ENCODE results near the gene RNASE2. TPM values are rescaled to one million over a fixed set of nuclear protein-coding genes. Genes with fewer than 3 reads are reported as not detected.

The RNASE2 gene
- total and polyA plus RNA-seq, 4 donors: 0.59 to 27.0 (median 4.3) TPM

GRCh38 chr14:20997115-20997514 is 41.8 kb downstream of the RNASE2 start:
- no peak for DNase-seq (ENCODE audit: low spot score)
- WGBS: 57% methylated on average over 4 of the region's 4 CpGs
- Histone ChIP-seq H3K27me3 (ENCODE audit: control insufficient read depth in 4 of 4, insufficient read depth in 4 of 4, low read length in 3 of 4) (no peaks in the 10 kb centered on the region), H3K9ac (ENCODE audit: low read depth in 1 of 2, low read length in 2 of 2) (no peak overlapping the region), H3K9me3 (ENCODE audit: control insufficient read depth in 4 of 4, low read length in 3 of 4) (no peaks in the 10 kb centered on the region), H3K4me1 (ENCODE audit: control insufficient read depth in 4 of 4, insufficient read depth in 4 of 4, low read length in 3 of 4) (no peaks in the 10 kb centered on the region), H3K36me3 (ENCODE audit: control insufficient read depth in 4 of 4, insufficient read depth in 3 of 4, low read depth in 1 of 4, low read length in 3 of 4) (peaks cover 14 to 53% (median 46%) of the 10 kb centered on the region in 4 donors), H3K27ac (ENCODE audit: low read depth in 1 of 2, low read length in 2 of 2) (no peak overlapping the region), H3K4me3 (ENCODE audit: low read depth in 1 of 3, low read length in 3 of 3) (no peak overlapping the region)
- TF ChIP-seq EGR1 (IDR thresholded peaks at IDR 0.05; ENCODE audit: low read depth in 2 of 2): no peak
- no peak for TF ChIP-seq RAD21 (IDR thresholded peaks at IDR 0.05)
- no peak for TF ChIP-seq GABPA (IDR thresholded peaks at IDR 0.05 in 1 of 2, conservative IDR thresholded peaks at IDR 0.05 in 1 of 2)
- TF ChIP-seq TAF1 (conservative IDR thresholded peaks at IDR 0.05): no peak
- TF ChIP-seq, protein P1, sequence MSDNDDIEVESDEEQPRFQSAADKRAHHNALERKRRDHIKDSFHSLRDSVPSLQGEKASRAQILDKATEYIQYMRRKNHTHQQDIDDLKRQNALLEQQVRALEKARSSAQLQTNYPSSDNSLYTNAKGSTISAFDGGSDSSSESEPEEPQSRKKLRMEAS (IDR thresholded peaks at IDR 0.05): no peak
- no peak for TF ChIP-seq SP1 (IDR thresholded peaks at IDR 0.05)
- no peak for TF ChIP-seq FOXA1 (IDR thresholded peaks at IDR 0.05)
- TF ChIP-seq JUND (IDR thresholded peaks at IDR 0.05): no peak

DNA sequence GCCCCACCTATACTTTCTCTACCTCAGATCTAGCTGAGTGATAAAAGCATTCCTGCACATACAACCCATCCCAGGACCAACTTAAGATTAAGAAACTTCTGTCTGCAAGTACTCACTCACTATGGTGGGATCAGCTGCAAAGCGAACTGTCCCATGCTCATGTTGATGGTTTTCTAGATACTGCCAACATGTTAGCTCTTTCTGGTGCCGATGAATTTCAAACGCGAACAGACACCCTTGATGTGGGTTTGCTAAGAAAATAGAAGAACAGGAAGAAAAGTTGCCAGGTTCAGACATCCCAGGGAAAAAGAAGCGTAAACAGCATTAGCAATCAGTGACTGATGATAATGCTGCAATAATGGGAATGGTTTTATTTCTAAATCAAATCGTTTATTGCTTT is 42.3 kb downstream of the RNASE2 start:
- TF ChIP-seq EGR1 (IDR thresholded peaks at IDR 0.05; ENCODE audit: low read depth in 2 of 2) (no peak), TAF1 (conservative IDR thresholded peaks at IDR 0.05) (no peak)
- peaks cover 14 to 49% (median 42%) of the 10 kb centered on the region in 4 donors for H3K36me3 ChIP-seq (ENCODE audit: control insufficient read depth in 4 of 4, insufficient read depth in 3 of 4, low read depth in 1 of 4, low read length in 3 of 4)
- no peak overlapping the region for H3K4me3 ChIP-seq (ENCODE audit: low read depth in 1 of 3, low read length in 3 of 3)
- H3K4me1 ChIP-seq (ENCODE audit: control insufficient read depth in 4 of 4, insufficient read depth in 4 of 4, low read length in 3 of 4): no peaks in the 10 kb centered on the region
- no peaks in the 10 kb centered on the region for H3K9me3 ChIP-seq (ENCODE audit: control insufficient read depth in 4 of 4, low read length in 3 of 4)
- no peaks in the 10 kb centered on the region for H3K27me3 ChIP-seq (ENCODE audit: control insufficient read depth in 4 of 4, insufficient read depth in 4 of 4, low read length in 3 of 4)
- no peak overlapping the region for H3K27ac ChIP-seq (ENCODE audit: low read depth in 1 of 2, low read length in 2 of 2)
- no peak overlapping the region for H3K9ac ChIP-seq (ENCODE audit: low read depth in 1 of 2, low read length in 2 of 2)
- no peak for DNase-seq (ENCODE audit: low spot score)
- WGBS: 75% methylated on average over 6 of the region's 6 CpGs

DNA sequence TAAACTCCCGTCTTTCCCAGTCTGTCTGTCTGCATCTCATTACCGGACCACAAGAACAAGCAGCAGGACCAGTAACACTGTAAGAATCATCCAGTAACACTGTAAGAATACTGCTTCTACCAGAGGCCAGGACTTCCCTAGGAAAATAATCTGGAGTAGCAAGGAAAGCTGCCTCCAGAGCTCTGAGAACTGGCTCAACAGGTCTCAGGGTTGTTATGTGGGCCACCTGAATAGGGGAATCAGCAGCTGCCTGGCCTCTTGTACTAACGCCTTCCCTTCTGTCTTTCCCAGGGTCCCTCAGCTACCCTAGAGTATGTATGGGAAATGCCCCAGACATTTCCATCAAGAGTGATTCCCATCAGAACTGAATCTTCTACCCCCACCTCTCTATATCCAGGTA is 42.9 kb downstream of the RNASE2 start:
- Histone ChIP-seq H3K9me3 (ENCODE audit: control insufficient read depth in 4 of 4, low read length in 3 of 4) (no peaks in the 10 kb centered on the region), H3K27ac (ENCODE audit: low read depth in 1 of 2, low read length in 2 of 2) (no peak overlapping the region), H3K27me3 (ENCODE audit: control insufficient read depth in 4 of 4, insufficient read depth in 4 of 4, low read length in 3 of 4) (no peaks in the 10 kb centered on the region), H3K9ac (ENCODE audit: low read depth in 1 of 2, low read length in 2 of 2) (no peak overlapping the region), H3K36me3 (ENCODE audit: control insufficient read depth in 4 of 4, insufficient read depth in 3 of 4, low read depth in 1 of 4, low read length in 3 of 4) (peaks cover 14 to 43% (median 36%) of the 10 kb centered on the region in 4 donors), H3K4me3 (ENCODE audit: low read depth in 1 of 3, low read length in 3 of 3) (no peak overlapping the region), H3K4me1 (ENCODE audit: control insufficient read depth in 4 of 4, insufficient read depth in 4 of 4, low read length in 3 of 4) (no peaks in the 10 kb centered on the region)
- no peak for DNase-seq (ENCODE audit: low spot score)
- TF ChIP-seq, protein P1 (IDR thresholded peaks at IDR 0.05): no peak
- TF ChIP-seq TAF1 (conservative IDR thresholded peaks at IDR 0.05) (no peak), RXRA (IDR thresholded peaks at IDR 0.05) (no peak), FOXA1 (IDR thresholded peaks at IDR 0.05) (no peak)
- 83% methylated on average over 3 of the region's 3 CpGs for WGBS

DNA sequence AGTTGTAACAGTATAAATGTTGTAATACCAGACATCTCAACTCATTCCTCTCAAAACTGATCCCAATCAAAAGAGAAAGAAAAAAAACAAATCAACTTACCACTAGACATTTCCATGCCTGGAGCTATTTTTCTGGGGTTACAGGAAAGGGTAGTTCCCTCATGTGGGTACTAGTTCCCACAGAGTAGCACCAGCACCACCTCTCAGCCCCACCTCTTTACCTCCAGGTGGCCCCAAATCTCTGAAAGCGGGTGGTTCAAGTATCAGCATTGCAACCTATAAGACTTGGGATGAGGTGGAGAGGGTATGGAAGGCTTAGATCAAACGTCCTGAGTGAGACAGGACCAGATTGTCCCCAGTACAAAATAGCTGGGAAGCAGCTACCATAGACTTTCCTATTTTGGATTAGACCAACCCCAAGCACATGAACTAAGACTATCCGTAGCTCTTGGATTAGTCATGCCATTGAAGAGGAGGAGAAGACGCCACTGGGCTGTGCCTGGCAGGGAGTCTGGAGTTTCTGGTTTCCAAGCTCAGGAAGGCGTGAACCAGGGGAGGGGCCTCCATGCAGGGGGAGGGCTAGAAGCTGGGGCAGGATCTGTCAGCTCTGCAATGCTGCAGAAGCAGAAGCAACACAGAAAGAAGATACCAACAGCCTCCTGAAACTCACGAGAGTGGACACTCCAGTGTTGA is 43.5 kb downstream of the RNASE2 start, which contains the start of gene SLC39A2:
Gene SLC39A2, plus strand, starts transcription at position 620 of the 693 bp plus-strand sequence. CDS start 154 bp downstream, outside the sequence.
- Histone ChIP-seq H3K27me3 (ENCODE audit: control insufficient read depth in 4 of 4, insufficient read depth in 4 of 4, low read length in 3 of 4) (no peaks in the 10 kb centered on the region), H3K4me1 (ENCODE audit: control insufficient read depth in 4 of 4, insufficient read depth in 4 of 4, low read length in 3 of 4) (no peaks in the 10 kb centered on the region), H3K4me3 (ENCODE audit: low read depth in 1 of 3, low read length in 3 of 3) (no peak within 1 kb of the TSS), H3K9ac (ENCODE audit: low read depth in 1 of 2, low read length in 2 of 2) (no peak within 1 kb of the TSS), H3K9me3 (ENCODE audit: control insufficient read depth in 4 of 4, low read length in 3 of 4) (no peaks in the 10 kb centered on the region), H3K27ac (ENCODE audit: low read depth in 1 of 2, low read length in 2 of 2) (no peak within 1 kb of the TSS), H3K36me3 (ENCODE audit: control insufficient read depth in 4 of 4, insufficient read depth in 3 of 4, low read depth in 1 of 4, low read length in 3 of 4) (peaks cover 14 to 39% (median 33%) of the 10 kb centered on the region in 4 donors)
- DNase-seq (ENCODE audit: low spot score): no peak
- 67% methylated on average over 6 of the region's 6 CpGs for WGBS
- TF ChIP-seq EGR1 (IDR thresholded peaks at IDR 0.05; ENCODE audit: low read depth in 2 of 2): no peak
- no peak for TF ChIP-seq RAD21 (IDR thresholded peaks at IDR 0.05)
- no peak for TF ChIP-seq HNF4A (conservative IDR thresholded peaks at IDR 0.05)
- TF ChIP-seq, protein P2, sequence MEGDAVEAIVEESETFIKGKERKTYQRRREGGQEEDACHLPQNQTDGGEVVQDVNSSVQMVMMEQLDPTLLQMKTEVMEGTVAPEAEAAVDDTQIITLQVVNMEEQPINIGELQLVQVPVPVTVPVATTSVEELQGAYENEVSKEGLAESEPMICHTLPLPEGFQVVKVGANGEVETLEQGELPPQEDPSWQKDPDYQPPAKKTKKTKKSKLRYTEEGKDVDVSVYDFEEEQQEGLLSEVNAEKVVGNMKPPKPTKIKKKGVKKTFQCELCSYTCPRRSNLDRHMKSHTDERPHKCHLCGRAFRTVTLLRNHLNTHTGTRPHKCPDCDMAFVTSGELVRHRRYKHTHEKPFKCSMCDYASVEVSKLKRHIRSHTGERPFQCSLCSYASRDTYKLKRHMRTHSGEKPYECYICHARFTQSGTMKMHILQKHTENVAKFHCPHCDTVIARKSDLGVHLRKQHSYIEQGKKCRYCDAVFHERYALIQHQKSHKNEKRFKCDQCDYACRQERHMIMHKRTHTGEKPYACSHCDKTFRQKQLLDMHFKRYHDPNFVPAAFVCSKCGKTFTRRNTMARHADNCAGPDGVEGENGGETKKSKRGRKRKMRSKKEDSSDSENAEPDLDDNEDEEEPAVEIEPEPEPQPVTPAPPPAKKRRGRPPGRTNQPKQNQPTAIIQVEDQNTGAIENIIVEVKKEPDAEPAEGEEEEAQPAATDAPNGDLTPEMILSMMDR (IDR thresholded peaks at IDR 0.05; ENCODE audit: low read depth, low read length, missing input control): no peak
- TF ChIP-seq, protein P3, sequence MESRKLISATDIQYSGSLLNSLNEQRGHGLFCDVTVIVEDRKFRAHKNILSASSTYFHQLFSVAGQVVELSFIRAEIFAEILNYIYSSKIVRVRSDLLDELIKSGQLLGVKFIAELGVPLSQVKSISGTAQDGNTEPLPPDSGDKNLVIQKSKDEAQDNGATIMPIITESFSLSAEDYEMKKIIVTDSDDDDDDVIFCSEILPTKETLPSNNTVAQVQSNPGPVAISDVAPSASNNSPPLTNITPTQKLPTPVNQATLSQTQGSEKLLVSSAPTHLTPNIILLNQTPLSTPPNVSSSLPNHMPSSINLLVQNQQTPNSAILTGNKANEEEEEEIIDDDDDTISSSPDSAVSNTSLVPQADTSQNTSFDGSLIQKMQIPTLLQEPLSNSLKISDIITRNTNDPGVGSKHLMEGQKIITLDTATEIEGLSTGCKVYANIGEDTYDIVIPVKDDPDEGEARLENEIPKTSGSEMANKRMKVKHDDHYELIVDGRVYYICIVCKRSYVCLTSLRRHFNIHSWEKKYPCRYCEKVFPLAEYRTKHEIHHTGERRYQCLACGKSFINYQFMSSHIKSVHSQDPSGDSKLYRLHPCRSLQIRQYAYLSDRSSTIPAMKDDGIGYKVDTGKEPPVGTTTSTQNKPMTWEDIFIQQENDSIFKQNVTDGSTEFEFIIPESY (IDR thresholded peaks at IDR 0.05): no peak
- TF ChIP-seq, protein P1 (IDR thresholded peaks at IDR 0.05): no peak
- TF ChIP-seq, protein P4, sequence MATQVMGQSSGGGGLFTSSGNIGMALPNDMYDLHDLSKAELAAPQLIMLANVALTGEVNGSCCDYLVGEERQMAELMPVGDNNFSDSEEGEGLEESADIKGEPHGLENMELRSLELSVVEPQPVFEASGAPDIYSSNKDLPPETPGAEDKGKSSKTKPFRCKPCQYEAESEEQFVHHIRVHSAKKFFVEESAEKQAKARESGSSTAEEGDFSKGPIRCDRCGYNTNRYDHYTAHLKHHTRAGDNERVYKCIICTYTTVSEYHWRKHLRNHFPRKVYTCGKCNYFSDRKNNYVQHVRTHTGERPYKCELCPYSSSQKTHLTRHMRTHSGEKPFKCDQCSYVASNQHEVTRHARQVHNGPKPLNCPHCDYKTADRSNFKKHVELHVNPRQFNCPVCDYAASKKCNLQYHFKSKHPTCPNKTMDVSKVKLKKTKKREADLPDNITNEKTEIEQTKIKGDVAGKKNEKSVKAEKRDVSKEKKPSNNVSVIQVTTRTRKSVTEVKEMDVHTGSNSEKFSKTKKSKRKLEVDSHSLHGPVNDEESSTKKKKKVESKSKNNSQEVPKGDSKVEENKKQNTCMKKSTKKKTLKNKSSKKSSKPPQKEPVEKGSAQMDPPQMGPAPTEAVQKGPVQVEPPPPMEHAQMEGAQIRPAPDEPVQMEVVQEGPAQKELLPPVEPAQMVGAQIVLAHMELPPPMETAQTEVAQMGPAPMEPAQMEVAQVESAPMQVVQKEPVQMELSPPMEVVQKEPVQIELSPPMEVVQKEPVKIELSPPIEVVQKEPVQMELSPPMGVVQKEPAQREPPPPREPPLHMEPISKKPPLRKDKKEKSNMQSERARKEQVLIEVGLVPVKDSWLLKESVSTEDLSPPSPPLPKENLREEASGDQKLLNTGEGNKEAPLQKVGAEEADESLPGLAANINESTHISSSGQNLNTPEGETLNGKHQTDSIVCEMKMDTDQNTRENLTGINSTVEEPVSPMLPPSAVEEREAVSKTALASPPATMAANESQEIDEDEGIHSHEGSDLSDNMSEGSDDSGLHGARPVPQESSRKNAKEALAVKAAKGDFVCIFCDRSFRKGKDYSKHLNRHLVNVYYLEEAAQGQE (IDR thresholded peaks at IDR 0.05): no peak

Measured in liver (tissue), 9 donors.